B cell (primary cell): ENCODE results near the gene PTGER3.

Experiments
- CTCF ChIP-seq: fragments of 200-600 bp; IDR thresholded peaks from one replicate; pipeline ENCODE4 v1.8.0; 2022; ENCODE audit warnings: antibody characterized with exemption, mild to moderate bottlenecking
- EZH2 ChIP-seq: IDR thresholded peaks from 2 replicates; pipeline ENCODE4 v1.6.1; 2012; ENCODE audit warnings: borderline replicate concordance, low read depth, mild to moderate bottlenecking, moderate library complexity, low read length; ENCODE audit not compliant: insufficient read depth, poor library complexity, severe bottlenecking

GRCh38 chr1:70973754-70974153 lies 73.9 kb downstream of the PTGER3 start:
- no peak for TF ChIP-seq CTCF
- TF ChIP-seq EZH2 = no peak
